Activated T-helper 2 cell treated with anti-CD3 and anti-CD28 coated beads, Interferon-gamma antibody, Interleukin-2, Interleukin-4, amounts not matched to agents 10 μg/mL and 5 μg/mL and 100 μg/mL, durations not matched to agents 14 hours and 24 hours and 36 hours (primary cell): Measurements from ENCODE around the gene DDX31. TPM values are rescaled to one million over a fixed set of nuclear protein-coding genes. Genes with fewer than 3 reads are reported as not detected.

Experiments
- DNase-seq: peaks from one replicate; pipeline ENCODE4 v3.0.0; 2021; ENCODE audit warnings: low spot score
- H3K27ac Mint-ChIP-seq: one replicate; pipeline ENCODE4 v1.8.0; 2021; ENCODE audit warnings: mixed read lengths
- H3K27me3 Mint-ChIP-seq: one replicate; pipeline ENCODE4 v1.8.0; 2021; ENCODE audit warnings: low read depth, mixed read lengths
- H3K36me3 Mint-ChIP-seq: one replicate; pipeline ENCODE4 v1.8.0; 2021; ENCODE audit warnings: low read depth, mixed read lengths
- H3K4me1 Mint-ChIP-seq: one replicate; pipeline ENCODE4 v1.8.0; 2021; ENCODE audit warnings: low read depth, mixed read lengths
- H3K4me3 Mint-ChIP-seq: one replicate; pipeline ENCODE4 v1.8.0; 2021; ENCODE audit warnings: low read depth, mild to moderate bottlenecking, moderate library complexity, mixed read lengths
- H3K9me3 Mint-ChIP-seq: one replicate; pipeline ENCODE4 v1.8.0; 2021; ENCODE audit warnings: mixed read lengths
- intact Hi-C: fragments of 100-400 bp; cut with micrococcal nuclease; formaldehyde crosslinking; loops from one replicate; pipeline ENCODE4 v1.15.1; 2023
- total RNA-seq: library from RNA; stranded (reverse); gene quantifications from 2 replicates; pipeline ENCODE4 v1.2.3, GENCODE V29; 2022

Gene DDX31
- total RNA-seq, 1 donor from 2014 or later, result 25.7 TPM

- no peak overlapping the region for H3K27ac Mint-ChIP-seq
- no peaks in the 10 kb centered on the region for H3K9me3 Mint-ChIP-seq
- H3K36me3 Mint-ChIP-seq, result peaks cover 60% of the 10 kb centered on the region
- H3K4me3 Mint-ChIP-seq, result no peak overlapping the region
- no peaks in the 10 kb centered on the region for H3K27me3 Mint-ChIP-seq
- intact Hi-C loops, result no loop called here
- H3K4me1 Mint-ChIP-seq, result peaks cover 5% of the 10 kb centered on the region
- no peak for DNase-seq
Measured at GRCh38 chr9:132627594-132627993, 42.2 kb downstream of the DDX31 start.

GRCh38 chr9:132627106-132627505, 42.7 kb downstream of the DDX31 start:
- DNase-seq, result no peak
- H3K27me3 Mint-ChIP-seq, result no peaks in the 10 kb centered on the region
- peaks cover 60% of the 10 kb centered on the region for H3K36me3 Mint-ChIP-seq
- H3K9me3 Mint-ChIP-seq, result no peaks in the 10 kb centered on the region
- intact Hi-C loops, result no loop called here
- peaks cover 5% of the 10 kb centered on the region for H3K4me1 Mint-ChIP-seq
- no peak overlapping the region for H3K27ac Mint-ChIP-seq
- no peak overlapping the region for H3K4me3 Mint-ChIP-seq

GRCh38 chr9:132626285-132626684, 43.5 kb downstream of the DDX31 start:
- intact Hi-C loops, result no loop called here
- Mint-ChIP-seq H3K36me3 (peaks cover 53% of the 10 kb centered on the region), H3K9me3 (no peaks in the 10 kb centered on the region), H3K27ac (no peak overlapping the region), H3K4me1 (peaks cover 5% of the 10 kb centered on the region), H3K27me3 (no peaks in the 10 kb centered on the region), H3K4me3 (no peak overlapping the region)
- no peak for DNase-seq

- H3K4me1 Mint-ChIP-seq, result no peaks in the 10 kb centered on the region
- H3K36me3 Mint-ChIP-seq, result peaks cover 46% of the 10 kb centered on the region
- H3K27me3 Mint-ChIP-seq, result no peaks in the 10 kb centered on the region
- no peaks in the 10 kb centered on the region for H3K9me3 Mint-ChIP-seq
- DNase-seq, result no peak
- H3K27ac Mint-ChIP-seq, result no peak overlapping the region
- H3K4me3 Mint-ChIP-seq, result no peak overlapping the region
- intact Hi-C loops, result no loop called here
Measured at GRCh38 chr9:132622159-132622558, 47.6 kb downstream of the DDX31 start.

- intact Hi-C loops, result no loop called here
- no peak for DNase-seq
- Mint-ChIP-seq H3K27ac (no peak overlapping the region), H3K4me1 (no peaks in the 10 kb centered on the region), H3K4me3 (no peak overlapping the region), H3K36me3 (peaks cover 40% of the 10 kb centered on the region), H3K9me3 (no peaks in the 10 kb centered on the region), H3K27me3 (no peaks in the 10 kb centered on the region)
Measured at GRCh38 chr9:132616725-132617124, 53.1 kb downstream of the DDX31 start.

- no peak overlapping the region for H3K4me3 Mint-ChIP-seq
- H3K27me3 Mint-ChIP-seq, result no peaks in the 10 kb centered on the region
- no peaks in the 10 kb centered on the region for H3K9me3 Mint-ChIP-seq
- DNase-seq, result no peak
- no peaks in the 10 kb centered on the region for H3K4me1 Mint-ChIP-seq
- intact Hi-C loops, result no loop called here
- H3K36me3 Mint-ChIP-seq, result peaks cover 48% of the 10 kb centered on the region
- no peak overlapping the region for H3K27ac Mint-ChIP-seq
Measured at GRCh38 chr9:132615774-132616173, 54.0 kb downstream of the DDX31 start.

- no peak for DNase-seq
- intact Hi-C loops, result no loop called here
- Mint-ChIP-seq H3K27me3 (no peaks in the 10 kb centered on the region), H3K36me3 (peaks cover 61% of the 10 kb centered on the region), H3K4me1 (peaks cover 5% of the 10 kb centered on the region), H3K27ac (no peak overlapping the region), H3K4me3 (no peak overlapping the region), H3K9me3 (no peaks in the 10 kb centered on the region)
Measured at GRCh38 chr9:132614324-132614723, 55.5 kb downstream of the DDX31 start.

- no peak overlapping the region for H3K27ac Mint-ChIP-seq
Measured at GRCh38 chr9:132610661-132611060, 59.1 kb downstream of the DDX31 start.

GRCh38 chr9:132609829-132610228, 60.0 kb downstream of the DDX31 start:
- no peaks in the 10 kb centered on the region for H3K9me3 Mint-ChIP-seq
- intact Hi-C loops, result no loop called here
- no peak overlapping the region for H3K4me3 Mint-ChIP-seq
- no peak overlapping the region for H3K27ac Mint-ChIP-seq
- peaks cover 5% of the 10 kb centered on the region for H3K4me1 Mint-ChIP-seq
- H3K27me3 Mint-ChIP-seq, result no peaks in the 10 kb centered on the region
- peaks cover 57% of the 10 kb centered on the region for H3K36me3 Mint-ChIP-seq
- DNase-seq, result no peak

More at GRCh38 chr9:132610661-132611060, 59.1 kb downstream of the DDX31 start:
- Mint-ChIP-seq H3K4me1 (peaks cover 5% of the 10 kb centered on the region), H3K27me3 (no peaks in the 10 kb centered on the region), H3K4me3 (no peak overlapping the region), H3K9me3 (no peaks in the 10 kb centered on the region), H3K36me3 (peaks cover 52% of the 10 kb centered on the region)
- DNase-seq, result no peak
- intact Hi-C loops, result no loop called here

GRCh38 chr9:132609184-132609583, 60.6 kb downstream of the DDX31 start:
- no peaks in the 10 kb centered on the region for H3K9me3 Mint-ChIP-seq
- H3K36me3 Mint-ChIP-seq, result peaks cover 53% of the 10 kb centered on the region
- no peaks in the 10 kb centered on the region for H3K27me3 Mint-ChIP-seq
- no peak for DNase-seq
- H3K4me1 Mint-ChIP-seq, result peaks cover 5% of the 10 kb centered on the region
- H3K4me3 Mint-ChIP-seq, result no peak overlapping the region
- H3K27ac Mint-ChIP-seq, result no peak overlapping the region
- intact Hi-C loops, result no loop called here

GRCh38 chr9:132606066-132606465, 63.7 kb downstream of the DDX31 start:
- H3K4me3 Mint-ChIP-seq, result no peak overlapping the region
- intact Hi-C loops, result no loop called here
- no peaks in the 10 kb centered on the region for H3K27me3 Mint-ChIP-seq
- peaks cover 14% of the 10 kb centered on the region for H3K4me1 Mint-ChIP-seq
- H3K36me3 Mint-ChIP-seq, result peaks cover 49% of the 10 kb centered on the region
- no peak overlapping the region for H3K27ac Mint-ChIP-seq
- no peak for DNase-seq
- H3K9me3 Mint-ChIP-seq, result no peaks in the 10 kb centered on the region

GRCh38 chr9:132605387-132605786, 64.4 kb downstream of the DDX31 start:
- H3K27ac Mint-ChIP-seq, result no peak overlapping the region
- no peaks in the 10 kb centered on the region for H3K9me3 Mint-ChIP-seq
- H3K36me3 Mint-ChIP-seq, result peaks cover 47% of the 10 kb centered on the region
- peaks cover 14% of the 10 kb centered on the region for H3K4me1 Mint-ChIP-seq
- no peak overlapping the region for H3K4me3 Mint-ChIP-seq
- intact Hi-C loops, result no loop called here
- no peak for DNase-seq
- no peaks in the 10 kb centered on the region for H3K27me3 Mint-ChIP-seq

- DNase-seq, result no peak
- no peak overlapping the region for H3K27ac Mint-ChIP-seq
- H3K36me3 Mint-ChIP-seq, result peaks cover 29% of the 10 kb centered on the region
- H3K27me3 Mint-ChIP-seq, result no peaks in the 10 kb centered on the region
- intact Hi-C loops, result no loop called here
- no peaks in the 10 kb centered on the region for H3K9me3 Mint-ChIP-seq
- H3K4me3 Mint-ChIP-seq, result no peak overlapping the region
- H3K4me1 Mint-ChIP-seq, result peaks cover 9% of the 10 kb centered on the region
Measured at GRCh38 chr9:132602207-132602606, 67.6 kb downstream of the DDX31 start.

GRCh38 chr9:132600326-132600984, 69.3 kb downstream of the DDX31 start:
- Mint-ChIP-seq H3K27ac (no peak overlapping the region), H3K4me3 (no peak overlapping the region), H3K9me3 (no peaks in the 10 kb centered on the region), H3K36me3 (peaks cover 32% of the 10 kb centered on the region), H3K4me1 (peaks cover 11% of the 10 kb centered on the region), H3K27me3 (no peaks in the 10 kb centered on the region)
- DNase-seq, result no peak
- intact Hi-C loops, result no loop called here
